Neuronal stem cell (in vitro differentiated cells): ENCODE data around the gene LRMDA.

Experiments
- DNase-seq: peaks from one replicate; pipeline ENCODE4 v3.0.0-alpha.2; 2013; ENCODE audit warnings: low spot score
- H2AFZ ChIP-seq: one replicate; pipeline ENCODE4 v1.6.1; 2013; ENCODE audit warnings: mild to moderate bottlenecking, low read length, inconsistent platforms
- H2AK5ac ChIP-seq: 2 replicates; pipeline ENCODE4 v1.6.1; 2013; ENCODE audit warnings: low read depth, mild to moderate bottlenecking, inconsistent platforms, low read length, moderate library complexity, mixed read lengths
- H2BK120ac ChIP-seq: 2 replicates; pipeline ENCODE4 v1.6.1; 2013; ENCODE audit warnings: low read depth, mild to moderate bottlenecking, inconsistent platforms, low read length, moderate library complexity, mixed read lengths
- H2BK12ac ChIP-seq: one replicate; pipeline ENCODE4 v1.6.1; 2013; ENCODE audit warnings: low read length, inconsistent platforms
- H2BK15ac ChIP-seq: 2 replicates; pipeline ENCODE4 v1.6.1; 2013; ENCODE audit warnings: mild to moderate bottlenecking, low read length, inconsistent platforms, mixed read lengths
- H2BK5ac ChIP-seq: one replicate; pipeline ENCODE4 v1.6.1; 2013; ENCODE audit warnings: inconsistent platforms, mild to moderate bottlenecking, low read length, moderate library complexity
- H3K14ac ChIP-seq: one replicate; pipeline ENCODE4 v1.6.1; 2013; ENCODE audit warnings: low read length, inconsistent platforms
- H3K18ac ChIP-seq: 2 replicates; pipeline ENCODE4 v1.6.1; 2013; ENCODE audit warnings: low read length, inconsistent platforms
- H3K23ac ChIP-seq: 2 replicates; pipeline ENCODE4 v1.6.1; 2013; ENCODE audit warnings: low read depth, mild to moderate bottlenecking, mixed read lengths, low read length, inconsistent platforms; ENCODE audit not compliant: poor library complexity
- H3K27ac ChIP-seq: replicated peaks from 3 replicates; pipeline ENCODE4 v1.5.1; 2013; ENCODE audit warnings: low read length, inconsistent platforms
- H3K27me3 ChIP-seq, 3 experiments: 2 replicates each; pipeline ENCODE4 v1.6.1; 2013; ENCODE audit warnings: low read length in 3 of 3, mild to moderate bottlenecking in 2 of 3, inconsistent platforms in 1 of 3, low read depth in 1 of 3, mixed read lengths in 1 of 3, moderate library complexity in 1 of 3; ENCODE audit not compliant: control insufficient read depth in 3 of 3, insufficient read depth in 3 of 3
- H3K36me3 ChIP-seq, 2 donors: replicated peaks in 1 of 2; 2 replicates each; pipeline ENCODE4 v1.6.1; 2013; ENCODE audit warnings: low read length in 2 of 2; ENCODE audit not compliant: control insufficient read depth in 2 of 2, insufficient read depth in 2 of 2
- H3K4ac ChIP-seq: 2 replicates; pipeline ENCODE4 v1.6.1; 2013; ENCODE audit warnings: inconsistent platforms, mild to moderate bottlenecking, low read length, moderate library complexity
- H3K4me1 ChIP-seq, 2 donors: 1 replicate in 1 of 2; 2 replicates in 1 of 2; pipeline ENCODE4 v1.6.1; 2013; ENCODE audit warnings: low read length in 2 of 2, low read depth in 1 of 2; ENCODE audit not compliant: control insufficient read depth in 2 of 2, insufficient read depth in 1 of 2
- H3K4me2 ChIP-seq: one replicate; pipeline ENCODE4 v1.6.1; 2013; ENCODE audit warnings: mild to moderate bottlenecking, low read length, inconsistent platforms; ENCODE audit not compliant: insufficient read depth, poor library complexity, severe bottlenecking
- H3K4me3 ChIP-seq, 2 donors: 2 replicates each; pipeline ENCODE4 v1.5.1; 2013; ENCODE audit warnings: low read length in 2 of 2, mild to moderate bottlenecking in 2 of 2, inconsistent platforms in 1 of 2, moderate library complexity in 1 of 2
- H3K79me1 ChIP-seq: one replicate; pipeline ENCODE4 v1.6.1; 2013; ENCODE audit warnings: low read depth, mild to moderate bottlenecking, inconsistent platforms, low read length, moderate library complexity
- H3K9ac ChIP-seq: one replicate; pipeline ENCODE4 v1.6.1; 2013; ENCODE audit warnings: mild to moderate bottlenecking, low read depth, low read length, inconsistent platforms; ENCODE audit not compliant: poor library complexity
- H3K9me3 ChIP-seq, 2 donors: replicated peaks in 1 of 2; 2 replicates each; pipeline versions ENCODE3 to v1.6.1; 2013; ENCODE audit warnings: low read length in 2 of 2, mild to moderate bottlenecking in 2 of 2, inconsistent platforms in 1 of 2, low read depth in 1 of 2, mixed read lengths in 1 of 2, moderate library complexity in 1 of 2; ENCODE audit not compliant: control insufficient read depth in 2 of 2, insufficient read depth in 1 of 2
- H4K8ac ChIP-seq: one replicate; pipeline ENCODE4 v1.6.1; 2013; ENCODE audit warnings: low read depth, mild to moderate bottlenecking, inconsistent platforms, low read length, moderate library complexity
- H4K91ac ChIP-seq: one replicate; pipeline ENCODE4 v1.6.1; 2013; ENCODE audit warnings: low read length, low read depth, mild to moderate bottlenecking, inconsistent platforms; ENCODE audit not compliant: poor library complexity
- WGBS, 2 donors: extraction: QIAGEN DNeasy Blood & Tissue Kit; methylation state at CpG; one replicate each; pipeline ENCODE4 v1.1.7; 2013; ENCODE audit warnings: missing lambda C conversion rate in 2 of 2, mixed read lengths in 1 of 2; ENCODE audit not compliant: insufficient read length in 2 of 2, insufficient replicate concordance in 1 of 2; ENCODE audit errors: extremely low coverage in 2 of 2; 5-methylcytosine and 5-hydroxymethylcytosine counted together

The LRMDA gene

DNA sequence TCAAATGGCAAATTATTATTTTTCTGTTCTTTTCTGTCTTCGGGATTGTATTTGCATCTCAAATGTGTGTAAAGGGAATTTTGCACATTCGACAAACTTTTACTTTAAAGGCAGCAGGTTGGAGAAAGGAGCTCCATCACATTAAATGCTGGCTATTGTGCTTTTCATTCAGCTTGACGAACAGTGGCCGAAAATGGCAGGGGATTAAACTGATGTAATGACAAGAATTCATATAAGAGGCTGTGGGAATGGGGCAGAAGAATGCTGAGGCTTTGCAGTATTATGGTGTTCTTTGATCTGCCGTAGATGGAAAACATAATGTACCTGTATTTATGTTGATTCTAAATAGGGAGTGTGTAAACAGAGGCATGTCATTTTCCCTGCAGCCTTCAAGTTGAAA is 376.0 kb downstream of the LRMDA start:
- Histone ChIP-seq H3K9me3 (no peaks in the 10 kb centered on the region), H3K27me3 (peaks cover 0 to 10% (median 0%) of the 10 kb centered on the region in 3 experiments), H3K23ac (no peak overlapping the region), H2BK12ac (no peak overlapping the region), H3K18ac (no peak overlapping the region), H3K36me3 (no peaks in the 10 kb centered on the region), H2AFZ (no peak overlapping the region), H3K9ac (no peak overlapping the region), H2AK5ac (no peak overlapping the region), H3K27ac (no peak overlapping the region), H3K4me2 (no peak overlapping the region), H4K91ac (no peak overlapping the region), H3K4me1 (peaks cover 0 to 12% of the 10 kb centered on the region in 2 donors), H2BK15ac (no peak overlapping the region), H3K4ac (no peak overlapping the region), H2BK120ac (no peak overlapping the region), H3K14ac (no peak overlapping the region), H4K8ac (no peak overlapping the region), H3K79me1 (no peaks in the 10 kb centered on the region), H3K4me3 (no peak overlapping the region), H2BK5ac (no peak overlapping the region)
- DNase-seq, result no peak
- no CpG with 5 or more reads among the region's 5 CpGs for WGBS, 2 donors

GRCh38 chr10:75809003-75809402 is 377.6 kb downstream of the LRMDA start:
- Histone ChIP-seq H3K18ac (peak overlapping the region; percentile 54), H3K14ac (peak overlapping the region; percentile 58), H2BK120ac (no peak overlapping the region), H3K27me3 (peaks cover 0 to 10% (median 0%) of the 10 kb centered on the region in 3 experiments), H3K79me1 (no peaks in the 10 kb centered on the region), H3K4me2 (no peak overlapping the region), H2BK12ac (no peak overlapping the region), H2BK5ac (no peak overlapping the region), H3K4me1 (peaks cover 0 to 12% of the 10 kb centered on the region in 2 donors), H2AFZ (no peak overlapping the region), H3K23ac (no peak overlapping the region), H2BK15ac (no peak overlapping the region), H3K9me3 (no peaks in the 10 kb centered on the region), H3K9ac (no peak overlapping the region), H4K91ac (no peak overlapping the region), H4K8ac (no peak overlapping the region), H3K36me3 (no peaks in the 10 kb centered on the region), H2AK5ac (peak overlapping the region; percentile 70), H3K4ac (no peak overlapping the region), H3K27ac (no peak overlapping the region), H3K4me3 (no peak overlapping the region)
- DNase-seq, result no peak
- no CpG with 5 or more reads among the region's 3 CpGs for WGBS, 2 donors

DNA sequence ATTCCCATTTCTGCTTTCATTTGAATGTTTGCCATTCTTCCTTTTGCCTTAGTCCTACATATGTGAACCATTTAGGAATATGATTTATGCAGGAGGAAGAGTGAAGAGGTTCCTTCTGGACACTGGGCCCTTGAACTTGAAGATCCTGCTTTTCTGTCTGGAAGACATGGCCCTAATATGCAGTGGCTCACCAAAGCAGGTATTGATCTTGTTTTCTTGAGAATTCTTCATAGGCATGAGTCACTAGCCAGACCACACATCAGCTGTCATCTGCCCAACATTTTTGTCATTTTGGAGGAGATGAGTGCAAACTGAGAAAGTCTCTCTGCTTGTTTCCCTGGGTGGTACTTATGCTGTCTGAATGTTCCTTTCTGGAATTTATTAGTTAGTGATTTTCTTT is 382.6 kb downstream of the LRMDA start:
- no peak overlapping the region for H4K8ac ChIP-seq
- no peak overlapping the region for H4K91ac ChIP-seq
- no peaks in the 10 kb centered on the region for H3K4me1 ChIP-seq
- H3K18ac ChIP-seq, result no peak overlapping the region
- H2BK12ac ChIP-seq, result no peak overlapping the region
- H3K4ac ChIP-seq, result no peak overlapping the region
- H3K27ac ChIP-seq, result no peak overlapping the region
- no peaks in the 10 kb centered on the region for H3K36me3 ChIP-seq
- H3K9ac ChIP-seq, result no peak overlapping the region
- no peak overlapping the region for H2BK15ac ChIP-seq
- H2BK120ac ChIP-seq, result no peak overlapping the region
- no peaks in the 10 kb centered on the region for H3K9me3 ChIP-seq
- H2BK5ac ChIP-seq, result no peak overlapping the region
- H2AFZ ChIP-seq, result no peak overlapping the region
- no peaks in the 10 kb centered on the region for H3K27me3 ChIP-seq
- H3K23ac ChIP-seq, result no peak overlapping the region
- H3K14ac ChIP-seq, result no peak overlapping the region
- H3K4me3 ChIP-seq, result no peak overlapping the region
- no peak for DNase-seq
- no peaks in the 10 kb centered on the region for H3K79me1 ChIP-seq
- H3K4me2 ChIP-seq, result no peak overlapping the region
- no peak overlapping the region for H2AK5ac ChIP-seq

- Histone ChIP-seq H2BK5ac (no peak overlapping the region), H2BK120ac (no peak overlapping the region), H3K27ac (no peak overlapping the region), H2AFZ (no peak overlapping the region), H3K4me3 (no peak overlapping the region), H4K91ac (no peak overlapping the region), H2BK12ac (no peak overlapping the region), H3K4ac (no peak overlapping the region), H3K14ac (no peak overlapping the region), H3K9ac (no peak overlapping the region), H3K36me3 (no peaks in the 10 kb centered on the region), H3K4me2 (no peak overlapping the region), H3K18ac (no peak overlapping the region), H3K23ac (no peak overlapping the region), H3K9me3 (no peaks in the 10 kb centered on the region), H3K27me3 (no peaks in the 10 kb centered on the region), H4K8ac (no peak overlapping the region), H2BK15ac (no peak overlapping the region), H2AK5ac (no peak overlapping the region), H3K79me1 (no peaks in the 10 kb centered on the region), H3K4me1 (no peaks in the 10 kb centered on the region)
- no peak for DNase-seq
These were observed 383.6 kb downstream of the LRMDA start for GRCh38 chr10:75815066-75815465.
